GM18868 (cell line): ENCODE data around the gene ZNF576.
"Not testable (repeated sequence)": the region's sequence is repeated elsewhere in the genome, so short reads cannot be mapped to it uniquely, and the experiment has no call there.

Experiments
- ATAC-seq: cut with Tn5 transposase; IDR thresholded peaks from one replicate; pipeline ENCODE4 v1.9.1; 2021; ENCODE audit warnings: mild to moderate bottlenecking, moderate library complexity; ENCODE audit not compliant: unreplicated experiment

ZNF576 gene

GRCh38 chr19:43623889-43624670 lies 27.7 kb downstream of the ZNF576 start:
- ATAC-seq: no peak

- ATAC-seq: no peak
These were observed 28.5 kb downstream of the ZNF576 start for GRCh38 chr19:43624933-43625332.

GRCh38 chr19:43625918-43626579 lies 29.7 kb downstream of the ZNF576 start:
- ATAC-seq: no peak

GRCh38 chr19:43626838-43627237 lies 30.4 kb downstream of the ZNF576 start:
- no peak for ATAC-seq

- no peak for ATAC-seq
These were observed 32.4 kb downstream of the ZNF576 start for GRCh38 chr19:43628646-43629326.

- no peak for ATAC-seq
These were observed 35.1 kb downstream of the ZNF576 start for GRCh38 chr19:43631491-43631890.

- ATAC-seq: no peak
These were observed 37.1 kb downstream of the ZNF576 start for GRCh38 chr19:43633520-43633919.

GRCh38 chr19:43634068-43634467 lies 37.7 kb downstream of the ZNF576 start:
- ATAC-seq: no peak

- ATAC-seq: no peak
These were observed 38.1 kb downstream of the ZNF576 start for GRCh38 chr19:43634506-43634871.

- ATAC-seq: no peak
These were observed 38.6 kb downstream of the ZNF576 start for GRCh38 chr19:43634872-43635560.

GRCh38 chr19:43635561-43635940 lies 39.2 kb downstream of the ZNF576 start:
- ATAC-seq: not testable (repeated sequence)

GRCh38 chr19:43636121-43636683 lies 39.8 kb downstream of the ZNF576 start:
- no peak for ATAC-seq

GRCh38 chr19:43638214-43638994 lies 42.0 kb downstream of the ZNF576 start:
- no peak for ATAC-seq

- ATAC-seq: no peak
These were observed 42.7 kb downstream of the ZNF576 start for GRCh38 chr19:43638995-43639518.

- no peak for ATAC-seq
These were observed 43.4 kb downstream of the ZNF576 start, which contains the start of gene CADM4 for GRCh38 chr19:43639519-43640423. CADM4 (minus strand) TSS chr19:43639850; CDS start chr19:43639790, 60 bp downstream.

GRCh38 chr19:43640424-43640757 lies 44.0 kb downstream of the ZNF576 start:
- ATAC-seq: no peak

GRCh38 chr19:43641333-43641732 lies 44.9 kb downstream of the ZNF576 start:
- ATAC-seq: no peak

- ATAC-seq: no peak
These were observed 46.1 kb downstream of the ZNF576 start for GRCh38 chr19:43642531-43642930.

GRCh38 chr19:43643326-43643725 lies 46.9 kb downstream of the ZNF576 start:
- no peak for ATAC-seq
